MM.1S (cell line): ENCODE measurements around the gene MAP2K4.

Experiments
- CTCF ChIP-seq: fragments of 300-600 bp; sonication (generic); IDR thresholded peaks from 2 replicates; pipeline ENCODE4 v1.5.1; 2016; ENCODE audit warnings: antibody characterized with exemption, low read length, mixed read lengths
- EZH2 ChIP-seq: fragments of 300-600 bp; sonication (generic); optimal IDR thresholded peaks from 2 replicates; pipeline ENCODE3; 2017; ENCODE audit warnings: low read depth, mild to moderate bottlenecking, antibody characterized with exemption, low read length, mixed read lengths
- EZH2phosphoT487 ChIP-seq: fragments of 300-600 bp; sonication (generic); IDR thresholded peaks from 2 replicates; pipeline ENCODE4 v1.6.1; 2018; ENCODE audit warnings: antibody characterized with exemption, low read length

DNA sequence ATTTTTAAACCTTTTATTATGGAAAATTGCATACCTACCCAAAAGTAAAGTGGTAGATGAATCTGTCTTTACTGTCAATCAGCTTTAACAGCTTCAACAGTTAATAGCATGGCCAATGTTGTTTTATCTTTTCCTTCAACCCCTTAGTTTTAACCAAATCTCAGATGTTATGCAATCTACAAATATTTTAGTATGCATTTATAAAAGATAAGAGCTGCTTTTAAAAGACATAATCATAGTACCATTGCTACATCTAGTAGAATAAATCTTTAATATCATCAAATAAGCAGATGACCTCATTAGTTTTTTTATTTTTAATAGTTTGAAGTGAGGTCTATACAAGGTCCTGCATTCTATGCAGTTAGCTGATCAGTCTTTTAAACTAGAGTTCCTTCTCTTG lies 37.9 kb downstream of the MAP2K4 start:
- no peak for TF ChIP-seq CTCF
- no peak for TF ChIP-seq EZH2
- no peak for TF ChIP-seq EZH2phosphoT487
